Lower leg skin (tissue), 4 donors: Measurements from ENCODE around the gene SCAMP4. TPM values are rescaled to one million over a fixed set of nuclear protein-coding genes. Genes with fewer than 3 reads are reported as not detected.

Source experiments
- DNase-seq, 2 donors: peaks; one replicate each; pipeline ENCODE4 v3.0.0-alpha.2; 2019; ENCODE audit warnings: low spot score in 2 of 2
- H3K4me3 ChIP-seq: fragments of 200-600 bp; sonication (generic); 2 replicates; pipeline ENCODE4 v1.5.1; 2017; ENCODE audit warnings: mild to moderate bottlenecking, low read depth; ENCODE audit not compliant: poor library complexity, severe bottlenecking
- POLR2A ChIP-seq, 2 donors: fragments of 450-650 bp; IDR thresholded peaks; one replicate each; pipeline ENCODE4 v1.6.1; 2016 to 2017; ENCODE audit warnings: antibody characterized with exemption in 2 of 2, mild to moderate bottlenecking in 1 of 2, moderate library complexity in 1 of 2
- WGBS, 2 donors: methylation state at CpG; one replicate each; pipeline ENCODE4 v1.1.5; 2018; 5-methylcytosine and 5-hydroxymethylcytosine counted together
- intact Hi-C: fragments of 100-400 bp; cut with DNase I; formaldehyde crosslinking; loops from one replicate; pipeline ENCODE4 v1.15.0; 2023; ENCODE audit warnings: low total_unique reads
- total RNA-seq, 4 donors: library from RNA; depleted of rRNA; stranded (reverse); fragments of >200 nt; gene quantifications; one replicate each; pipeline ENCODE4 v1.1.0, GENCODE V29; 2016
- TF ChIP-seq, protein P1 (sequence below), 3 donors: fragments of 450-650 bp; IDR thresholded peaks; one replicate each; pipeline ENCODE4 v1.5.1; 2016; ENCODE audit warnings: antibody characterized with exemption in 3 of 3, mild to moderate bottlenecking in 3 of 3, moderate library complexity in 2 of 3

Gene SCAMP4
- total RNA-seq, 4 donors from 2014 or later = 108 to 119 (median 113) TPM

DNA sequence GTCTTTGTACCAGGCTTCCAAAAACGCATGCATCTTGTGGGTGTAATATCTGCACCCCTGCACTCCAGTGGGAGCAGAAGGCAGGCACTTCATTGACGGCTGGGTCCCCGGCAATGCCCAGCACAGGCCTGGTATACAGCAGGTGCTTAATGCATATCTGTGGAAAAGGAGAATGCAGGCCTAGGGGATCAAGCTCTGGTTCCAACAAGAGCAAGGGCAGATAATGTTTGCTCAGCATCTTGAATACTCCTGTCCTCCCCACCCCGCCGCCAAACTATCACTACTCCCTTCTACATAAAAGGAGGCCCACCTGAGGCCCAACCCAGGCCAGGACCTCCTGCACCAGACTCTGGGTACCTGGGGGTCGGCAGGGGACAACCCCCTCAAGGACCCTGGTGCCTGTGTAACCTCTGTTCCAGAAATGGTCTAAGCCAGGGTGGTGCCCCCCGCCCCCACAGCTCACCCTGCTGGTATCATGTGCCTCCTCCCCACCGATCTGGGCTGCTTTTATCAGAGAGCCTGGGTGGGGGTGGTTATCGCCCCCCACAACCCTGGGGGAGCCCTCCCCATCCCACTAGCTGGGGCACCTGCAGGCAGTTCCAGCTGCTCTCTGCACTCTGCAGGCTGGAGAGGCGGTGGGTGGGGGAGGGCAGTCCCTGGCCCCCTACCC is 46.7 kb upstream of the SCAMP4 start:
- TF ChIP-seq, protein P1, sequence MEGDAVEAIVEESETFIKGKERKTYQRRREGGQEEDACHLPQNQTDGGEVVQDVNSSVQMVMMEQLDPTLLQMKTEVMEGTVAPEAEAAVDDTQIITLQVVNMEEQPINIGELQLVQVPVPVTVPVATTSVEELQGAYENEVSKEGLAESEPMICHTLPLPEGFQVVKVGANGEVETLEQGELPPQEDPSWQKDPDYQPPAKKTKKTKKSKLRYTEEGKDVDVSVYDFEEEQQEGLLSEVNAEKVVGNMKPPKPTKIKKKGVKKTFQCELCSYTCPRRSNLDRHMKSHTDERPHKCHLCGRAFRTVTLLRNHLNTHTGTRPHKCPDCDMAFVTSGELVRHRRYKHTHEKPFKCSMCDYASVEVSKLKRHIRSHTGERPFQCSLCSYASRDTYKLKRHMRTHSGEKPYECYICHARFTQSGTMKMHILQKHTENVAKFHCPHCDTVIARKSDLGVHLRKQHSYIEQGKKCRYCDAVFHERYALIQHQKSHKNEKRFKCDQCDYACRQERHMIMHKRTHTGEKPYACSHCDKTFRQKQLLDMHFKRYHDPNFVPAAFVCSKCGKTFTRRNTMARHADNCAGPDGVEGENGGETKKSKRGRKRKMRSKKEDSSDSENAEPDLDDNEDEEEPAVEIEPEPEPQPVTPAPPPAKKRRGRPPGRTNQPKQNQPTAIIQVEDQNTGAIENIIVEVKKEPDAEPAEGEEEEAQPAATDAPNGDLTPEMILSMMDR (IDR thresholded peaks at IDR 0.05) = no peak
- TF ChIP-seq POLR2A (IDR thresholded peaks at IDR 0.05) = no peak
- DNase-seq = peak in 1 of 2 donors; percentile 87
- 63 to 74% methylated on average over 7 to 10 of the region's 10 CpGs for WGBS, 2 donors
- H3K4me3 ChIP-seq = no peak overlapping the region
- intact Hi-C loops = no loop called here

DNA sequence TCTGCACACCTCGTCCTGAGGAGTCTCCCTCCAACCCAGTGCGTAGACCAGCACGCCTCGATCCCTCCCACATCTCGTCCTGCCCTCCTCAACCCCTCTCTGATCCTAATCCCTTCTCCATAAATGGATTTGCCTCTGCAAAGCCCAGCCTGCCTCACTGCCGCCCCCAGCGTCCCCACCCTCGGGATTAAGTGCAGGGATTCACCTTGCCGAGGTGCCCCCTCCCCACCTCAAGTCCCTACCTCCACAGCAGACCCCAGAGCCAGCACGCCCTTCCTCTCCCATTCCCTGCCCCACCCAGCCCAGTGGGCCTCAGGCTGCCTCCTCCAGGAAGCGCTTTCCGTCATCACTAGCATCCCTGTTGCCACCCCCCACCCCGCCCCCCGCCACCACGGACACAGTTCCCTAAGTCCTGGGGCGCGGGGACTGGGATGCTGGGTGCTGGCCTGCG is 45.8 kb upstream of the SCAMP4 start:
- intact Hi-C loops = no loop called here
- no peak for DNase-seq
- no peak overlapping the region for H3K4me3 ChIP-seq
- TF ChIP-seq POLR2A (IDR thresholded peaks at IDR 0.05) = no peak
- TF ChIP-seq, protein P1 (IDR thresholded peaks at IDR 0.05) = no peak
- 36 to 42% methylated on average over 13 to 18 of the region's 18 CpGs for WGBS, 2 donors

DNA sequence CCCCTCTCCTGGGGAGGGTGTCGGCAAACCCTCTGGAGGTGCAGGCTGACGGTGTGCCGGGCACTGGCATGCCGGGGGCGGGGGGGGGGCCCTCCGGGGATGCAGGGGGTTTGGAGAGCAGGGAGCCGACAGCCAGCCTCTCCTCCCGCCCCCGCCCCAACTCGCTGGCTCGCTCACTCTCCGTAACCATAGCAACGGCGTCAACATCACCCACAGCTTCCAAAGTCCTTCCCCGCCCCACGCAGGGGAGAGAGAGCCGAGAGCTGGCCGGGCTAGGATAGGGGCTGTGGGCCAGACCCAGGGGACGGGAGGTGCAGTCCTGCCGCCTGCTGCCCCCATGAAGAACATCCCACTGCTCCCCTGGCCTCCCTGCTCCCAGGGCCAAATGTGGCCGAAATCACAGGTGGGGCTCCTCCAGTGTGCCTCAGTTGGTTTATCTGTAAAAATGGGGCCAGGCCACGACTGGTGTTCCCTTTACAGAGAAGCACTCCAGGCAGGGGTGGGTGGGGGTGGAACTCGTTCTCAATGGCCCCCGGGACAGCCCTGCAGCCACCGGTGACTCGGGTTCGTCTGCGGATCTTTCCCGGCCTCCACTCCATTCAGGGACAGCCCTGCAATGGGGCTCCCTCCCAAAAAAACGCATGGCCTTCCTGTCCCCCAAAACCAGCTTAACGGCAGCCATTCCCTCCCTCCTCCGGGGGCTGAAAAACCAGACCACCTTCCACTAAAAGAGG is 45.0 kb upstream of the SCAMP4 start:
- WGBS, 2 donors = 13 to 26% methylated on average over 15 to 30 of the region's 32 CpGs
- TF ChIP-seq, protein P1 (IDR thresholded peaks at IDR 0.05) = no peak
- H3K4me3 ChIP-seq = no peak overlapping the region
- intact Hi-C loops = no loop called here
- no peak for DNase-seq

GRCh38 chr19:1860821-1861598 is 44.2 kb upstream of the SCAMP4 start:
- WGBS, 2 donors = 49 to 55% methylated on average over 28 of the region's 28 CpGs
- no peak for DNase-seq
- intact Hi-C loops = no loop called here
- H3K4me3 ChIP-seq = no peak overlapping the region
- TF ChIP-seq, protein P1 (IDR thresholded peaks at IDR 0.05) = no peak
- TF ChIP-seq POLR2A (IDR thresholded peaks at IDR 0.05) = no peak

DNA sequence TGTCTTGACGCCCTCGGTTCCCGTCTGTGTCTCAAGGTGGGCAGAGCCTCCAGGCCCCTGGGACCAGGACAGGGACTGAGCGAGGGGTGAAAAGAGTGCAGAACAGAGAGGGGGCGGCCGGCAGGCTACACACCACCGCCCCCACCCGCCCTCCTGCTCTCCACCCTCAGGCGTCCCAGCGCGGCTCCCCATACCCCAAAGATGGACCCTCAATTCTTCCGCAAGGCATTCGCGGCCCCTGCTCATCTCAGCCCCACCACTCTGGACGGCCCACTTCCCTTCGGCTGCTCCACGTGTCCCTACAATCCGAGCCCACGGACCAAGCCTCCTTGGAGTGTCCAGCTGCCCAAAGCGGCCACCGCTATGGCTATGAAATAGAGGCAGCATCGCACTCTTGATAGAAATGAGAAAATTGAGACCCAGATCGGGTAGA is 43.6 kb upstream of the SCAMP4 start:
- no peak for DNase-seq
- TF ChIP-seq, protein P1 (IDR thresholded peaks at IDR 0.05) = no peak
- TF ChIP-seq POLR2A (IDR thresholded peaks at IDR 0.05) = no peak
- peak overlapping the region; percentile 80 for H3K4me3 ChIP-seq
- WGBS, 2 donors = 40 to 43% methylated on average over 23 of the region's 23 CpGs
- intact Hi-C loops = no loop called here
